ENCODE data around the gene TRIM17.

DNA sequence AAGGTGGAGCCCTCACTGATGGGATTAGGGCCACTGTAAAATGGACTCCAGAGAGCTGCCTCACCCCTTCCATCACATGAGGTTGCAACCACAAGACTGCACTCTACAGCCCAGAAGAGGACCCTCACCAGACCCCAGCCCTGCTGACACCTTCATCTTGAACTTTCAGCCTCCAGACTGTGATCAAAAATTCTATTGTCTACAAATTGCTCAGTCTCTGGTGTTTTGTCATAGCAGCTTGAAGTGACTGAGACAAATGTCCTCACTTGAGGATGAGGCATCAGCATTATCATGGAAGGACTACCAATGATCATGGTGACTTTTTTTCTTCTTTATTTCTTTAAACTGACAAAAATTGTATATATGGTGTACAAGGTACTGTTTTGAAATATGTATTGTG is 26.7 kb upstream of the TRIM17 start:
- TF ChIP-seq, protein P1, sequence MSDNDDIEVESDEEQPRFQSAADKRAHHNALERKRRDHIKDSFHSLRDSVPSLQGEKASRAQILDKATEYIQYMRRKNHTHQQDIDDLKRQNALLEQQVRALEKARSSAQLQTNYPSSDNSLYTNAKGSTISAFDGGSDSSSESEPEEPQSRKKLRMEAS (IDR thresholded peaks at IDR 0.05), result no peak
- no peak for TF ChIP-seq ZBTB7A (IDR thresholded peaks at IDR 0.05; ENCODE audit: low read depth)
- TF ChIP-seq CREB1 (IDR thresholded peaks at IDR 0.05; ENCODE audit: low read depth), result no peak
